ENCODE results near the gene NRF1.

The NRF1 gene

GRCh38 chr7:129688503-129689222 lies 77.1 kb downstream of the NRF1 start:
- DNase-seq: no peak

- peak; percentile 24 for DNase-seq
Measured at GRCh38 chr7:129689995-129690581, 78.6 kb downstream of the NRF1 start.

GRCh38 chr7:129690701-129691100 lies 79.2 kb downstream of the NRF1 start:
- DNase-seq: no peak

GRCh38 chr7:129698516-129699418 lies 87.2 kb downstream of the NRF1 start:
- DNase-seq: no peak

- DNase-seq: no peak
Measured at GRCh38 chr7:129702316-129702715, 90.8 kb downstream of the NRF1 start.

GRCh38 chr7:129702761-129703338 lies 91.3 kb downstream of the NRF1 start:
- DNase-seq: no peak

GRCh38 chr7:129703751-129704150 lies 92.2 kb downstream of the NRF1 start:
- DNase-seq: no peak

- no peak for DNase-seq
Measured at GRCh38 chr7:129707910-129708499, 96.5 kb downstream of the NRF1 start.

- DNase-seq: peak; percentile 72
Measured at GRCh38 chr7:129713544-129713943, 102.0 kb downstream of the NRF1 start.

GRCh38 chr7:129714514-129715063 lies 103.1 kb downstream of the NRF1 start:
- no peak for DNase-seq

GRCh38 chr7:129719980-129720732 lies 108.6 kb downstream of the NRF1 start:
- no peak for DNase-seq

- no peak for DNase-seq
Measured at GRCh38 chr7:129721068-129721467, 109.5 kb downstream of the NRF1 start.

GRCh38 chr7:129723679-129724078 lies 112.2 kb downstream of the NRF1 start:
- no peak for DNase-seq

GRCh38 chr7:129724796-129725195 lies 113.3 kb downstream of the NRF1 start:
- no peak for DNase-seq

GRCh38 chr7:129728875-129729467 lies 117.5 kb downstream of the NRF1 start:
- DNase-seq: peak; percentile 41

GRCh38 chr7:129729511-129729910 lies 118.0 kb downstream of the NRF1 start:
- DNase-seq: no peak

- DNase-seq: no peak
Measured at GRCh38 chr7:129730159-129730558, 118.6 kb downstream of the NRF1 start.

- DNase-seq: no peak
Measured at GRCh38 chr7:129734400-129734799, 122.9 kb downstream of the NRF1 start.

GRCh38 chr7:129739427-129739826 lies 127.9 kb downstream of the NRF1 start:
- no peak for DNase-seq

GRCh38 chr7:129740574-129741410 lies 129.3 kb downstream of the NRF1 start:
- no peak for DNase-seq
